DND-41 (cell line): ENCODE data around the gene HMCN1.

Source experiments
- ATAC-seq: fragments of 200-7000 bp; cut with Tn5 transposase; 3 replicates; pipeline ENCODE4 v1.9.1; 2021; ENCODE audit warnings: low read depth; ENCODE audit not compliant: insufficient read depth
- DNase-seq: peaks from one replicate; pipeline ENCODE4 v3.0.0-alpha.2; 2020
- H2AFZ ChIP-seq: 2 replicates; pipeline ENCODE4 v1.6.0; 2012; ENCODE audit warnings: low read depth, low read length
- H3K27ac ChIP-seq: 2 replicates; pipeline ENCODE4 v1.5.1; 2012; ENCODE audit warnings: low read length, inconsistent platforms
- H3K27me3 ChIP-seq: fragments of 200-600 bp; sonication (generic); 2 replicates; pipeline ENCODE4 v1.6.0; 2012; ENCODE audit warnings: low read length, mild to moderate bottlenecking, inconsistent platforms; ENCODE audit not compliant: insufficient read depth, poor library complexity
- H3K36me3 ChIP-seq: 2 replicates; pipeline ENCODE4 v1.5.1; 2012; ENCODE audit warnings: low read length, inconsistent platforms; ENCODE audit not compliant: insufficient read depth
- H3K4me1 ChIP-seq: 2 replicates; pipeline ENCODE4 v1.5.1; 2012; ENCODE audit warnings: mild to moderate bottlenecking, low read length; ENCODE audit not compliant: insufficient read depth
- H3K4me2 ChIP-seq: 2 replicates; pipeline ENCODE4 v1.6.0; 2012; ENCODE audit warnings: mild to moderate bottlenecking, moderate library complexity, low read length, inconsistent platforms; ENCODE audit not compliant: insufficient read depth
- H3K4me3 ChIP-seq, 2 experiments: fragments of 200-600 bp in 1 of 2; shearing (Covaris generic) in 1 of 2; 2 replicates each; pipeline ENCODE4 v1.5.1; 2012 to 2016; ENCODE audit warnings: inconsistent platforms in 2 of 2, low read length in 2 of 2, mild to moderate bottlenecking in 2 of 2, low read depth in 1 of 2, moderate library complexity in 1 of 2
- H3K79me2 ChIP-seq: 2 replicates; pipeline ENCODE4 v1.6.0; 2012; ENCODE audit warnings: low read length, inconsistent platforms; ENCODE audit not compliant: insufficient read depth
- H3K9ac ChIP-seq: 2 replicates; pipeline ENCODE4 v1.6.0; 2012; ENCODE audit warnings: low read depth, mild to moderate bottlenecking, inconsistent platforms, low read length, moderate library complexity
- H3K9me3 ChIP-seq: 2 replicates; pipeline ENCODE4 v1.5.1; 2012; ENCODE audit warnings: low read length, moderate library complexity, mild to moderate bottlenecking, inconsistent platforms; ENCODE audit not compliant: insufficient read depth, severe bottlenecking
- H4K20me1 ChIP-seq: 2 replicates; pipeline ENCODE4 v1.6.0; 2012; ENCODE audit warnings: low read length; ENCODE audit not compliant: insufficient read depth
- CTCF ChIP-seq: IDR thresholded peaks from 2 replicates; pipeline ENCODE4 v1.5.1; 2012; ENCODE audit warnings: borderline replicate concordance, low read length, moderate library complexity, mild to moderate bottlenecking; ENCODE audit not compliant: poor library complexity, severe bottlenecking; ENCODE audit errors: extremely low read depth
- EZH2 ChIP-seq: IDR thresholded peaks from 3 replicates; pipeline ENCODE4 v1.6.1; 2012; ENCODE audit warnings: borderline replicate concordance, low read depth, mild to moderate bottlenecking, moderate library complexity, low read length, inconsistent platforms; ENCODE audit not compliant: severe bottlenecking

Gene HMCN1

GRCh38 chr1:186046437-186047211 is 312.4 kb downstream of the HMCN1 start:
- Histone ChIP-seq H3K36me3 (no peaks in the 10 kb centered on the region), H3K4me3 (no peak overlapping the region), H4K20me1 (no peaks in the 10 kb centered on the region), H3K27me3 (no peaks in the 10 kb centered on the region), H2AFZ (no peak overlapping the region), H3K79me2 (no peaks in the 10 kb centered on the region), H3K4me1 (no peaks in the 10 kb centered on the region), H3K27ac (no peak overlapping the region), H3K9ac (no peak overlapping the region), H3K4me2 (no peak overlapping the region), H3K9me3 (no peaks in the 10 kb centered on the region)
- ATAC-seq = no peak
- TF ChIP-seq CTCF (no peak), EZH2 (no peak)
- no peak for DNase-seq

- DNase-seq = no peak
- TF ChIP-seq CTCF = no peak
- TF ChIP-seq EZH2 = no peak
- Histone ChIP-seq H3K36me3 (no peaks in the 10 kb centered on the region), H3K4me2 (no peak overlapping the region), H2AFZ (no peak overlapping the region), H3K27me3 (no peaks in the 10 kb centered on the region), H3K4me3 (no peak overlapping the region), H3K4me1 (no peaks in the 10 kb centered on the region), H3K79me2 (no peaks in the 10 kb centered on the region), H3K9ac (no peak overlapping the region), H4K20me1 (no peaks in the 10 kb centered on the region), H3K27ac (no peak overlapping the region), H3K9me3 (no peaks in the 10 kb centered on the region)
- ATAC-seq = no peak
These were observed 316.2 kb downstream of the HMCN1 start for GRCh38 chr1:186050360-186050759.

- no peak overlapping the region for H3K4me2 ChIP-seq
- no peak overlapping the region for H3K9ac ChIP-seq
- H3K9me3 ChIP-seq = no peaks in the 10 kb centered on the region
- H3K4me1 ChIP-seq = no peaks in the 10 kb centered on the region
- H3K27ac ChIP-seq = no peak overlapping the region
- ATAC-seq = no peak
- no peak overlapping the region for H2AFZ ChIP-seq
- no peak overlapping the region for H3K4me3 ChIP-seq
- no peaks in the 10 kb centered on the region for H3K79me2 ChIP-seq
- no peaks in the 10 kb centered on the region for H3K36me3 ChIP-seq
- H4K20me1 ChIP-seq = no peaks in the 10 kb centered on the region
- TF ChIP-seq CTCF = no peak
- TF ChIP-seq EZH2 = no peak
- DNase-seq = no peak
- no peaks in the 10 kb centered on the region for H3K27me3 ChIP-seq
These were observed 319.8 kb downstream of the HMCN1 start for GRCh38 chr1:186054003-186054402.

- Histone ChIP-seq H3K9me3 (no peaks in the 10 kb centered on the region), H3K4me3 (no peak overlapping the region), H3K36me3 (no peaks in the 10 kb centered on the region), H2AFZ (no peak overlapping the region), H3K4me2 (no peak overlapping the region), H4K20me1 (no peaks in the 10 kb centered on the region), H3K9ac (no peak overlapping the region), H3K27ac (no peak overlapping the region), H3K4me1 (no peaks in the 10 kb centered on the region), H3K27me3 (no peaks in the 10 kb centered on the region), H3K79me2 (no peaks in the 10 kb centered on the region)
- DNase-seq = no peak
- no peak for ATAC-seq
- TF ChIP-seq EZH2 (no peak), CTCF (no peak)
These were observed 320.7 kb downstream of the HMCN1 start for GRCh38 chr1:186054932-186055331.
